Activated CD8-positive, alpha-beta memory T cell treated with anti-CD3 and anti-CD28 coated beads, Interleukin-2, amount 50 U/mL, for 1 hour (primary cell): Measurements from ENCODE around the gene ATXN10.

Experiments
- DNase-seq: peaks from one replicate; pipeline ENCODE4 v3.0.0-alpha.2; 2020; ENCODE audit errors: extremely low read depth

The ATXN10 gene

DNA sequence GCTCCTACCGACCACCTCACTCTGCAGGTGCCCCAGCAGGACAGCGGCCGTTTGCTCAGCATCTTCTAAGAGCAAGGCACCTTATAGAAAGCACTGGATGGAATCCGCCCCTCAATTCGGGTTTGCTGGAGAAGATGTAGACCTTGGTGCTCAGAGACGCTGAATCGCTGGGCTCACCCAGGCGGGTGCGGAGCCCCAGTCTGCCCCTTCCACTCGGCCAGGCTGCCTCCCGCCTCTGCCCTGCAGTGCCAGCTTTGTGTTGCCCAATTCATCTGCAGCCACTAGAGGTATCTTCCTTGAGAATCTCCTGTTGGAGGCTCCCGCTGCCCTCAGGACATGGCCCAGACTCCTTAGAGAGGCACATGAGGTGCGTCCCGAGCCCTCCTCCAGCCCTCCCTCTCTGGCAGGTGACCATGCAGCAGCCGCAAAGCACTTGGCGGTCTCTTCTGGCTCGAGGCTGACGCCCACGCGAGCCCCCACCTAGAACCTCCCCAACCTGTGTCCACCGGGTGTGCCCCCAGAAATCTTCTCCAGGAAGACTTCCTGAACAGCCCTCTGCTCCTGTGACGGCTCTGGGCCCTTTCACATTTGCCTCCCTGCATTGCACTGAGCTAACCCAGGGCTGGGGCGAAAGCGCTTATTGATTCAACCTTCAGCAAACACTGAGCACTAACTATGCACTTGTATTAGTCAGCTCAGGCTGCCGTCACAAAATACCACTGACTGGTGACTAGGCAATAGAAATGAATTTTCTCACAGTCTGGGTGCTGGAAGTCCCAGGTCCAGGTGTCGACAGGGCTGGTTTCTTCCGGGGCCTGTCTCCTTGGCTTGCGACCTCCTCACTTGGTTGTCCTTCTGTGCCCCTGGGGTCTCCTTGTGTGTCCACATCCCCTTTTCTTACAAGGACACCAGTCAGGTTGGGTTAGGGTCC is 187.9 kb downstream of the ATXN10 start:
- DNase-seq, result no peak

DNA sequence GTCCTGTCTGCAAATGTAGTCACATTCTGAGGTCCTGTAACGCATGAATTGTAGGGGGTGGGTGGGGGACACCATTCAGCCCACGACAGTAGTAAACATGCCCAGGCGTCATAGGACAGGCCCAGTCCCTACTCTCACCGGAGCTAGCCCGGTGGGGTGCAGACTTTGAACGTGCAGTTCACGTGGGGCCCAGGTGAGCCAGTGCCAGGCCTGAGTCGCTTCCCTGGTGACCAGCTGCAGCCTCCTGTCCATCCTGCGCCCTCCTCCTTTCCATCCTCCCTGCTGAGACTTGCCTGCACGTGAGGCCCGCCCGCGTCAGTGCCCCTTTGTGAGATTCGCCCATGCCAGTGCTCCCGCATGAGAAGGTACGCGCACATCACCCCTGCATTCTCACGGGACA is 188.6 kb downstream of the ATXN10 start:
- no peak for DNase-seq

DNA sequence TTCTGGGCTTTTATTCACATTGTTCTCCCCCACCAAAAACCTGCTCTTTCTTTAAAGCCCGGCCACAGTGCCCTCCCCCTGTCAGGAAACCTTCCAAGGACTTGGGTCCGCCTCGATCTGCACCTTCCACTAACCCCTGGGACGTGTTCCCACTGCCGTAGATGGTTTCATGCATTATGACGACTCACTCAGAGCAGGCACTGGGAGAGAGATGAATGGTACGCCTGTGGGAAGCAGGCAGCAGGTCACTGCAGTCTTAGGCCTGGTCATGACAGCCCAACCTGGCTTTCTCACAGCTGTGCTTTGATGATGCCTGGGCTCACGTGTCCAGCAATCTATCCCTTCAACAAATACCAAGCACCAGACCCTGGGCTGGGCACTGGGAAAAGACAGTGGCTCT is 189.6 kb downstream of the ATXN10 start:
- DNase-seq, result no peak

DNA sequence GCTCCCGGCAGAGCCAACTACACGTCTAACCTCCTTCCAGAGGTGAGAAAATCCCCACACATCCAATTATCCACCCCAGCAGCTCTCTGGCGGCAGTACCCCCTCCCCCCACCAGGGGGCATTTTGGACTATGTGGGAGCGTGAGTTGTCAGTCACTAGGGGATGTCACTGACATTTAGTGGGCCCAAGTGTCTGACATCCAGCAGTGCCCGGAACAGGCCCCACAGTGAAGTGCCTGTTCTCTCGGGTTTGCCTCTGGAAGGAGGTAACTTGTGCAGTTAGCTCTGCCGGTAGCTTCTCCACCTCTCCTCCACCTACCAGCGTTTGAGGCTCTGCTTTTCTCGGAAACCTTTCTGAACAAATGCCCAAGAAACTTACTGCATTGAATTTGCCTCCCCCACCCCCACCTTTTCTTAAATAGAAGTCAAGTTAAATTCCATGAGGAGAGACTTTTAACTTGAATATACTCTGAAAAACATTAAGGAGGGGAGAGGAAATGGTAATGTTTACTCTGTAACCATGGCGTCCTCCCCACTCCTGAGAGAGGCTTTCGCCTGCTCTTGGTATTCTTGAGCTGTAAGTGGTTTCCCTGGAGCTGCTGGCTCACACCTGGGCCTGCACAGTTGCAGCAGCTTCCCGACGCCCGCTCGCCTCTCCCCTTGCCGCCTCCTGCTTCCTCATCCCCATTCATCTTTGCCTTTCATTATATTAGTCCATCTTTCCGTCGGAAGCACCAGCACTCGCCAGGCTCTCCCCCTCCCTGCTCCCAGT is 192.5 kb downstream of the ATXN10 start:
- no peak for DNase-seq

DNA sequence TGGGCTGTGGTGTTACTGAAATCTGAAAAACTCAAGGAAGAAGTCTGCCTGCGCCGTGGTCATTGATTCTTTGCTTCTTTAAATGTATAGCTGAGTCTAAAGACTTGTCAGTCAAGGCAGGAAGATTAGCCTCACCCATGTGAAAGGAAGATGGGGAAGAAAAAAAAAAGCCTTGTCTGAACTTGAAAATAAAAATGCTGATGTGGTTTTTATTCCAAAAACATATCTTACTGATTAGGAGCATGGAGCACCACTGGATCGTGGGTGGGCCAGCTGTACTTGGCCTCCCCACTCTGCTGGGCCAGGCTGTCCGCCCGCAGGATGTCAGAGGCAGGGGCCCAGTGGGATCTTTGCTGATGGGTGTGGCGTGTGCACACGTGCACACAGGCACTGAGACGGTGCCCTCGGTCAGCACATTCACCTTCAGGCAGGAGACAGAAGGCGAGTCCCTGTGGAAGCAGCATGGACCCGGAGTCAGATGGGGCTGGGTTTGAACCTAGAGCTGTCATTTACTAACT is 193.4 kb downstream of the ATXN10 start:
- no peak for DNase-seq

DNA sequence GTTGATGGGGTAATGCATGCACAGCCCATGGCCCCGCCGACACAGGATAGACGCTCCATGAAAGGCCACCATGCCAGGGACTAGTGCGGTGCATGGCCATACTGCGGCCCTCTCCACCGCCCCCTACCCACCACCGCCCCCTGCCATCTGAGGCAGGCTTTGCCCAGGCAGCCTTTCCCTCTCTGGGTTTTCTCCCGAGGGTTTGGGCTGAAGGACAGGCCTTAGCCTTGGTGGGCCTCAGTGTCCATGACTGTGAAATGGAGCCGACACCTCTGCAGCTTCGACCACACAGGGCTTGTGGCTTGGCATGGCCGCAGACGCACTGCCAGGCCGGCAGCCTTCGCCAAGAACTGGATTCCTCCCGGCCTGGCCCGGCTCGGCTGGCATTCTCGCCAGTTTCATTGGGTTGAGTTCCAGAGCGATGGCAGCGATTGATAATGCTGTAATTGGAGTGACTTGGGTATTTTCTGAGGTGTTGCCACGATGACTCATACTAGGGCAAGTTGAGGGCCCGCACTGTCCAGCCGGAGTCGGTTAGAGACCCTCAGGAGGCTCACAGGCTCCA is 194.0 kb downstream of the ATXN10 start:
- no peak for DNase-seq

DNA sequence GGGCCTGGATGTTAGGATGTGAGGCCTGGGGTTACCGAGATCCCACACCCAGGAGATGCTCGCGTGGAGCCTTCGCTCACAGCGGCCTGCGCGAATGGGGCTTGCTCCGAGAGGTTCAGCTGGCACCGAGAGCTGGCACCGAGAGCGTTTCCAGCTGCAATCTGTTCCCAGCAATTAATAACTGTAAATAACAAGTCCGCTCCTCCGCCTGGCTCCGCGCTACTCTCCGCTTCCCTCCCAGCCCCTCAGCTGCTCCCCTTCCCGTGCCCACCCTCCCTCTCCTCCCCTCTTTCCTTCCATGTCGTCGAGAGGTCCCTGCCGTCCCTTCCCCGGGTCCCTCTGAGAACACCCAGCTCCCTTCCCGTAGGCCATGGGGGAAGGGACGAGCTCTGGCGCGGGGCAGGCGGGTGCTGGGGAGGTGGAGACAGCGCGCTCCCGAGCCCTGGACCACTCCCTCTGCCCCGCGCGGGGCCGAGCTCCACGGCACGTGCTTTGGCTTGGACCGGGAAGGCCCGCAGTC is 194.6 kb downstream of the ATXN10 start:
- no peak for DNase-seq

DNA sequence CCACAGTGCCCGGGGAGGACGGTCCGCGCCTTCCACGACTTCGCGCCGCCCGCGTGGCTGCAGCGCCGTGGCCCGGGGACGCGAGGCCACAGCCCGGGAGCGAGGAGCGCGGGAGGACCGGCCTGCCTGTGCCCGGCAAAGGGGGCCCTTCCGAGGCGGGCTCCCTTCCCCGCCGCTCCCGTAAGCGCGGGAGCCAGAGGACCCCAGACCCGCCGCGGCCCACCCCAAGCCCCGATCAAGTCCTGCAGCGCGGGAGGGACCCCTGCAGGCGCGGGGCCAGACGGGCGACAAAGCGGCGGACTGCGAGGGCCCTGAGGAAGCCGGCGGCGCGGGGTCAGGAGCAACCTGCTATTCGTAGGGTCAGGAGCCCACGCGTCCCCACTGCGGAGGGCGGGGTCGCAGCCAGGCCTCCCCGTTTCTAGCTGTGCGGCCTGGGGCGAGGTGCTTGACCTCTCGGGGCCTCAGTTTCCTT is 195.0 kb downstream of the ATXN10 start:
- DNase-seq, result no peak

DNA sequence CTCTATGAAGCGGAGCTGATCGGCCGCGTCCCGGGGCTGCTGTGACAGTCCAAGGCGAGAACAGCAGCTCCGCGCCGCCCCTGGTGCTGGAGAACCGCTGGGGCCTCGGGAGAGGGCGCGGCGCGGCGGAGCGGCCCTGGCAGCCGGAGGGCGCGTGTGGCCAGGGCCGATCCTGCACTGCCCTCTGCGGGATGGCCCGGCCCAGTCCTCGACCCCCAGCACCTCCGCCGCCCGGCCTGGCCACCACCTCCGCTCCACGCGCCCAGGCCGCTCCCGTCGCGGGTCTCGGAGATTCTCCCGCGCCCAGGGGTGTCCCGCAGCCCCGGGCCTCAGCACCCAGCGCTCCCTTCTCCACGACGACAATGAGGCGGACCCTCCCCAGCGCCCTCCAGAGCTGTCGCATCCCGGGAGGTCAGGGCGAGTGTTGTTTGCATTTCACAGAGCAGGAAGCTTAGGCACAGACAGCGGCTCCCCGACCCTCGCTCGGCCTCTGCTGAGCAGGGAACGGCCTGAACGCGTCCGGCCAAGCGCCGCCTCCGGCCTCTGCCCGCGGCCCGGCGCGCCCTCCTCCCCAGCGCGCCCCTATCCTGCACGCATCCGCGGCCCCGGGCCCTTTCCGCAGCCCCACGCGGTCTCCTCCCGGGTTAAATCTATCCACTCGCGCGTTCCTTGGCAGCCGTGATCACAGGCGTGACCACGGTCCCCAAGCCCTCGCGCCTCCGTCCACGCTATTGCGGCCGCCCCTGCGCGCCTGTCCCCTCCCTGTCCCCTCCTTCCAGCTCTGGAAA is 195.7 kb downstream of the ATXN10 start:
- no peak for DNase-seq

DNA sequence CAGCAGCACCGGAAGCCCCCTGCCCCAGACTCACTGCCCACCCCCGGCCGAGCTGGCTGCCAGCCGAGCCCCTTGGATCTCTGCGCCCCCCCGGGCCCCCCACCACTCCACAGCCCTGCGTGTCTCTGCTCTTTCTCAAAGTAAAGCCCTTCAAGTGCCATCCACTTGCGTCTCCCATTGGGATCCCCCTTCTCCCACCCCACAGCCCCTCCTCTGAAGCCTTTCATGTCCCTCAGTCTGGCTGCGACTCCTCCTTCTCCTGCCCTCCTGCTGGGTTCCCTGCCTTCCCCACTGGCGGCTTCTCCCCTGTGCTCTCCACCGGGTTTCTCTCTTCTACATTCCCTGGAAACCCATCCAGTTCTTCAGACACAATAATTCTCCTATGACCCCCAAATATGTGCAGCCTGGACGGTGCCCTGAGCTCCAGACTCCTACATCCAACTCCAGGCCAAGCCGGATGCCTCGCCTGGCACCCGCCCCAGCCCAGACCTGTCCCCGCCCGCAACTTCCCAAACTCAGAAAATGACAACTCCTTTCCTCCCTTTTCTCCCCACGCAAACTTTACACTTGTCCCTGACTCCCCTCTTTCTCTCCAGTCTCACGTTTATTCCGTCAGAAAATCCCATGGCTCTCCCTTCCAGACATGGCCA is 196.4 kb downstream of the ATXN10 start:
- no peak for DNase-seq

DNA sequence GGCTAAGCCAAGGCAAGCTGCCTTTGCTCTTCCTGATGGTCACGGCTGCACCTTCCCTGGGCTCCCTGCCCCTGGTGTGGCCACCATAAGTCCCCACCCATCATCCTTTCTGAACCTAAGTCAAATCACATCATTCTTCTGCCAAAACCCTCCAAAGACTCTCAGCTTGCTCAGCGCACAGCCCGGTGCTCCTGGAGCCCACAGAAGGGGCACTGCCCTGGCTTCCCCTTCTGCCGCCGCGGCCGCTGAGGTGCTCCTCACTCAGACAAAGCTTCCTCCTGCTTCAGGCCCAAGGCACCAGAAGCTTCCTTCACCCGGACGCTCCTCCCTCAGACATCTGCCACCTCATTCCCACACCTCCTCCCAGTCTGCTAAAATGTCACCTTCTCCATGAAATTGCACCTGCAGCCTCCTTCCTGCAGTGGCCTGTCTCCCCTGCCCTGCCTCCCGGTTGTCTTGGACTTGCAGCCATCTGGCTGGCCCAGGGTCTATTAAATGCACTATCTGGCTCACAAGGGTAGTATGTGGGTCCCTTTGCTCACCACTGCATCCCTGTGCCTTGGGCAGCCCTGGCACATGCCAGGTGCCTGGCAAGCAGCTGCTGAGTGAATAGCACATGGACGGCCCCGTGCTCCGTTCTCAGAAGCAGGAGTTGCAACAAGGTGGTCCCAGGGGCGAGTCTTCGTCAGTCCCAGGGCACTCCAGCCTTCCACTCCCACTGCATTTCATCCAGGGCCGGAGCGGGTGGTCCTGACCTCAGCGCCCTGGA is 197.1 kb downstream of the ATXN10 start:
- no peak for DNase-seq

DNA sequence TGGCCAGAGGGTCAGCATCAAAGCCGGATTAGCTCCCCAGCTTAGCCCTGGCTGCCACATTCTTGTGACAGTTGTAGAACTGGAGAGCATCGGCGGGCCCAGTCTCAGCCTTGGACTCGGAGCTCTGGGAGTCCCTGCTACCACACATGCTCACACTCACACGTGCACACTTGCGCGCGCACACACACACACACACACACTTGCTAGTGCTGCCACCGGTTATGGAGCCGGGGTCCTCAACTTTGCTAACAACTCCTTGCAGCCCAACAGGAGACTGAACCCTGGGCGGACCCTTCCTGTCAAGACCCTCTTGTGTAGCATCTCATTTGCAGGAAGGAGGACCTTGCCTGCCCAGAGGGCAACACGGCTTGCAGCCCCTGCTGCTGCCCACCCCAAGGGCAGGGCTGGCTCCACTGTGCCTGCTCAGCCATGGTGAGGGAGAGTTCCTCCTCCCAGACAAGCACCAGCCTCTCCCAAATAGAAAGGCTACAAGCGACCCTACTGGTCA is 197.8 kb downstream of the ATXN10 start:
- no peak for DNase-seq

DNA sequence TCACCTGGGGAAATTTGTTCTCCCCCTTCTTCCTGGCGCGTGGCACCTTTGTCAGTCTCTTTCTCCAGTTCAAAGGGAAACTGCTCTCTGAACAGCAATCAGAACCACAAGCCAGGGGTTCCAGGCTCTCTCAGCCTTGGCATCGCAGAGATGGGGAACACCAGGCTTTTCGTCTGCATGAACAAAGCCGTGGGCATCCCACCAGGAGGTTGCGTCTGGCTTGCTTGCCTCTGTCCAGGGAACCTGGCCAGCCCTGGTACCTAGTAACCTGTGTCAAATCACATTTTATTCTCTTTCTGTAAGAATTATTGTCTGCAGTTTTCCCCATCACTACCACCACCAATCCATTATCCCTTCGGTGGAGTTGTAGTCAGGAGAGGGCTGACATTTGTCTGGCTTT is 198.4 kb downstream of the ATXN10 start:
- DNase-seq, result no peak

DNA sequence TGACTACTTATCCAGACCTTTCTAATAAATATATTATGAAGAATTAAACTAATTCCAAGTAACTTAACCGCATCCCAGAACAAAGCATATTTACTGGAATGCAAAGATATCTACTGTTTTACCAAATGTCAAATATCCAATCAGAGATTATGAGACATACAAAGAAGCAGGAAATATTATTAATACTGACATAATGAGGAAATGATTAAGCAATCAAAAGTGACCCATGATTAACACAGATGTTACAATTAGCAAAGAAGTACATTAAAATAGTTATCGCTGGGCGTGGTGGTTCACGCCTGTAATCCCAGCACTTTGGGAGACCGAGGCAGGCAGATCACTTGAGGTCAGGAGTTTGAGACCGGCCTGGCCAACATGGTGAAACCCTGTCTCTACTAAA is 200.1 kb downstream of the ATXN10 start:
- DNase-seq, result no peak

DNA sequence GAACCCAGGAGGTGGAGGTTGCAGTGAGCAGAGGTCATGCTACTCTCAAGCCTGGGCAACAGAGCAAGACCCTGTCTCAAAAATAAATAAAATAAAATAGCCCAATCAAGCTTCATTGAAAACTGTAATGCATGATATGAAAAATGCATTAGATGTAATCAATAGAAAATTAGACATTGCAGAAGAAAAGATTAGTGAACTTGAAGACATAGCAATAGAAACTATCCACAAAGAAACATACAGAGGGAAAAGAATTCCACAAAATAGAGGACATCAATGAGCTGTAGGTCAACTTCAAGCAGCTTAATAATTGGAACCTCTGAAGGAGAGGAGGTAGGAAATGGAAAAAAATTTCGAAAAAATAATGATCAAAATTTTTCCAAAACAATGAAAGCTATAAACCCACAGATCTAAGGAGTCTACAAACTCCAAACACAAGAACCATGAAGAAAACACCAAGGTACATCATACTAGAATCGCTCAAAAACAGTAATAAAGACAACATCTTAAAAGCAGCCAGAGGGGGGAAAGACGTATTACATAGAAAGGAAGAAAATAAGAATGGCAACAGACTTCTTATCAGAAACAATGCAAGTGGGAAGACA is 201.1 kb downstream of the ATXN10 start:
- DNase-seq, result no peak

DNA sequence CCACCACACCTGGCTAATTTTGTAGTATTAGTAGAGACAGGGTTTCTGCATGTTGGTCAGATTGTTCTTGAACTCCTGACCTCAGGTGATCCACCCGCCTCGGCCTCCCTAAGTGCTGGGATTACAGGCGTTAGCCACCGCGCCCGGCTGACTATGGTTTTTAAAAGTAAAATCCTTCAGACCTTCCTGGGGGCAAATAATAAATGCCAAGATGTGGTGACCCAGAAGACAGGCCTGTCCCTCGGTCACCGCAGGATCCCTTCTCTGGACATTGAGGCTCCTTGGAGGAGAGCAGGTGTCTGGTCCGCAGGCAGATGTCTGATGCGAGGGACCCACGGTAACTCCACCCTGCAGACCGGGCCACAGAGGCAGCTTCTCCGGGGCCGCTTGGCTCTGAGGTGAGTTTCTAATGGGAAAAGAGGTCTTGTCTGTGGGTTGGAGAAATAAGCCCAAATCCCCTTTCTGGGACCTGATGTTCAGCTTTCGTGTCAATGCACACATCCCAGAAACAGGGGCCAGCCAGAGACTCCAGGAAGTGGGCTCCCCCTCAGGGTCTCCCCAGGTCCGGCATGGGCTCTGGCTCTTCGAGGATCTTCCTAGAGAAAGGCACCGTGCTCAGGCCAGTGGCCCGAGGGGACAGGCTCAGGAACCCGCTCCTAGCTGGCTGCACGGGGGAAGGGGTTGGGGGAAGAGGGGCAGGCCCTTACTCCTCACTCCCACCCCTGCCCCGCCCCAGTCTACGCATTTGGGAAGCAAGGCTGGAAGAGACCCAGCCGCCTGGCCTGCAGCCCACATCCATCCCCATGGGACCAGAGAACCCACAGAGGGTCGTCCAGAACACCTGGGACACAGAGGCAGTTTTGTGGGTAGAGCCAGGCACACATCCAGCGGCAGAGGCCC is 204.8 kb downstream of the ATXN10 start:
- no peak for DNase-seq

DNA sequence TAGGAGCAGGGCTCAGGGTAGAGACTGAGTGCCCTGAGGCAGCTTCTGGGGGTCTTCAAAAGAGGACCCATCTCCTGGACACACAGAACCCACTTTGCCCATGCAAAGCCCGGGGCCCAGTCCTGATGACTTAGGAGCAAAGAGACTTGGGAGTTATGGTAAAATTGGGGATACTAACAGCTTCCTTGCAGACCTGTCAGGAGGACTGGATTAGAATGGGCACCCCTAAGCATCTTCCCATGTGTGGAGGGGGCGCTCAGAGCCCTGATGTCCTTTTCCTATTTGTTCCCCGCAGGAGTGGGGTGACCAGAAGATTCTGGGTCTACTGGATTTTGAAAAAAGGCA is 205.4 kb downstream of the ATXN10 start:
- DNase-seq, result no peak

DNA sequence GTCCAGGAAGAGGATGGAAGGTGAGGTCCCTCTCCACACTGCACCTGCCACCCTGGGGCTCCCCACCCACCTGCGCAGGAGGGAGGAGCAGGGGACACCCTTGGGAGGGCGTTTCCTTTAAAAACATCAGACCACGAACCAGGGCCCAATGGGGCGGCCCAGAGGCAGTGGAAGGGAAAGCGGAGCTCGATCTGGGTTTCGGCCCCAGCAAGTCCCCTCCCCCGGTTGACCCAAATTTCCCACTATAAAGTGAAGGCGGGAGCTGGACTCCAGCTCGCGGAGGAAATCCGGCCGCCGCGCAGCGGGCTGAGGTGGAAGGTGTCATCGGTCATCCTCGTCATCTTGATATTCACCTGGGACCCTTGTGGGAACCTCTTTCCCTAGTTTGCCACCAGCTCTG is 206.0 kb downstream of the ATXN10 start:
- DNase-seq, result no peak
